Nephron progenitor cell (in vitro differentiated cells): ENCODE data around the gene TDRD12.

Source experiments
- DNase-seq: peaks from one replicate; pipeline ENCODE4 v3.0.0; 2021
- H3K27ac Mint-ChIP-seq: 2 replicates; pipeline ENCODE4 v1.8.0; 2021; ENCODE audit warnings: mild to moderate bottlenecking, moderate library complexity, mixed read lengths
- H3K27me3 Mint-ChIP-seq: 2 replicates; pipeline ENCODE4 v1.8.0; 2021; ENCODE audit warnings: mild to moderate bottlenecking, low read depth, mixed read lengths; ENCODE audit not compliant: poor library complexity
- H3K36me3 Mint-ChIP-seq: 2 replicates; pipeline ENCODE4 v1.8.0; 2021; ENCODE audit warnings: low read depth, mixed read lengths
- H3K4me1 Mint-ChIP-seq: 2 replicates; pipeline ENCODE4 v1.8.0; 2021; ENCODE audit warnings: mixed read lengths
- H3K4me3 Mint-ChIP-seq: 2 replicates; pipeline ENCODE4 v1.8.0; 2021; ENCODE audit warnings: mild to moderate bottlenecking, moderate library complexity, mixed read lengths
- H3K9me3 Mint-ChIP-seq: 2 replicates; pipeline ENCODE4 v1.8.0; 2021; ENCODE audit warnings: mild to moderate bottlenecking, moderate library complexity, mixed read lengths
- CTCF ChIP-seq: fragments of 200-600 bp; sonication (generic); IDR thresholded peaks from 2 replicates; pipeline ENCODE4 v1.5.0; 2021; ENCODE audit warnings: antibody characterized with exemption

Gene TDRD12

GRCh38 chr19:32873247-32873959, 153.8 kb downstream of the TDRD12 start:
- no peak for TF ChIP-seq CTCF
- Mint-ChIP-seq H3K4me3 (no peak overlapping the region), H3K4me1 (peaks cover 4% of the 10 kb centered on the region), H3K36me3 (peaks cover 6% of the 10 kb centered on the region), H3K9me3 (no peaks in the 10 kb centered on the region), H3K27ac (peak overlapping the region; percentile 28), H3K27me3 (peaks cover 6% of the 10 kb centered on the region)
- DNase-seq: no peak

- H3K9me3 Mint-ChIP-seq: no peaks in the 10 kb centered on the region
- DNase-seq: no peak
- H3K27ac Mint-ChIP-seq: no peak overlapping the region
- TF ChIP-seq CTCF: no peak
- no peak overlapping the region for H3K4me3 Mint-ChIP-seq
- H3K4me1 Mint-ChIP-seq: peaks cover 2% of the 10 kb centered on the region
- peaks cover 14% of the 10 kb centered on the region for H3K36me3 Mint-ChIP-seq
- peaks cover 6% of the 10 kb centered on the region for H3K27me3 Mint-ChIP-seq
These were observed 155.0 kb downstream of the TDRD12 start for GRCh38 chr19:32874605-32875004.

GRCh38 chr19:32875428-32875827, 155.9 kb downstream of the TDRD12 start:
- TF ChIP-seq CTCF: no peak
- Mint-ChIP-seq H3K36me3 (peaks cover 18% of the 10 kb centered on the region), H3K4me1 (no peaks in the 10 kb centered on the region), H3K4me3 (no peak overlapping the region), H3K9me3 (no peaks in the 10 kb centered on the region), H3K27me3 (peaks cover 6% of the 10 kb centered on the region), H3K27ac (no peak overlapping the region)
- no peak for DNase-seq

DNA sequence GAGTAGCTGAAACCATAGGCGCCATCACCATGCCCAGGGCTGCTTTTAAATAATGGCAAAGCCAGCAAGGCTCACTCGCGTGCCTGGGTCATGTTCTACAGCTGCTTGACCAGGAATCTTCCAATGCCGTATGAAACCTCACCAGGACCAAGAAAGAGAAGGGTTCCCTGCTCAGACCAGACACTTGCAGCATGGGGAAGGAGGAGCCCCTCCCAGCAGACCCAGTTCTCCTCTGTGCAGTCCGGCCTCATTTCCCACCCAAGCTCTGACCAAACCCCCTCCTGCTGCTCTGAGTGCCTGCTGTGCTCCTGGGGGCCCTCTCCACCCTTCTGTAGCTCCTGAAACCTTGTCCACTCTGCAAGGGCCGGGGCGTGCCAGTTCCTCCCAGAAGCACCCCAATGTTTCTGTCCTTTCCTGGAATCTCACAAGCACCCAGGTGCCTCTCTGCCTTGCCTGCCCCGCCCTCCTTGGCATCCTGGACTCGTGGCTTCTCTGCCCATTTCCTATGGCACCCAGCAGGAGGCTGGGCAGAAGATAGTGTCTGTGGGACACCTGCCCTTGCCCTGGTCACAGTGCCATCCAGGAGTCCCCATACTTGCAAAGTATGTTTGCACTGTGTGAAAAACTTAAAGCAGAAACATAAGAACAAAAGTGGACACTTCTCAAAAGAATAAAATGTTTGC, 156.8 kb downstream of the TDRD12 start:
- Mint-ChIP-seq H3K4me3 (no peak overlapping the region), H3K9me3 (no peaks in the 10 kb centered on the region), H3K36me3 (peaks cover 21% of the 10 kb centered on the region), H3K27me3 (peaks cover 5% of the 10 kb centered on the region), H3K4me1 (no peaks in the 10 kb centered on the region), H3K27ac (no peak overlapping the region)
- DNase-seq: no peak
- TF ChIP-seq CTCF: no peak

- no peak for DNase-seq
- no peaks in the 10 kb centered on the region for H3K9me3 Mint-ChIP-seq
- no peak overlapping the region for H3K4me3 Mint-ChIP-seq
These were observed 157.3 kb downstream of the TDRD12 start for GRCh38 chr19:32876919-32877285.

More at GRCh38 chr19:32876919-32877285, 157.3 kb downstream of the TDRD12 start:
- Mint-ChIP-seq H3K27me3 (peaks cover 3% of the 10 kb centered on the region), H3K4me1 (no peaks in the 10 kb centered on the region), H3K36me3 (peaks cover 21% of the 10 kb centered on the region), H3K27ac (no peak overlapping the region)
- TF ChIP-seq CTCF: no peak
